ENCODE results near the gene CAMK1D.

Gene CAMK1D

GRCh38 chr10:12597176-12597575, 247.8 kb downstream of the CAMK1D start:
- no peak for DNase-seq (ENCODE audit: low spot score)

GRCh38 chr10:12597788-12598765, 248.7 kb downstream of the CAMK1D start:
- no peak for DNase-seq (ENCODE audit: low spot score)

GRCh38 chr10:12600652-12601051, 251.3 kb downstream of the CAMK1D start:
- no peak for DNase-seq (ENCODE audit: low spot score)

- DNase-seq (ENCODE audit: low spot score): no peak
Observed at GRCh38 chr10:12602521-12602920, 253.2 kb downstream of the CAMK1D start.

GRCh38 chr10:12603766-12604470, 254.6 kb downstream of the CAMK1D start:
- no peak for DNase-seq (ENCODE audit: low spot score)

GRCh38 chr10:12605580-12606405, 256.4 kb downstream of the CAMK1D start:
- DNase-seq (ENCODE audit: low spot score): peak; percentile 71

GRCh38 chr10:12606461-12606860, 257.1 kb downstream of the CAMK1D start:
- DNase-seq (ENCODE audit: low spot score): no peak

- no peak for DNase-seq (ENCODE audit: low spot score)
Observed at GRCh38 chr10:12608761-12609160, 259.4 kb downstream of the CAMK1D start.

- no peak for DNase-seq (ENCODE audit: low spot score)
Observed at GRCh38 chr10:12609435-12609834, 260.1 kb downstream of the CAMK1D start.

GRCh38 chr10:12613136-12613535, 263.8 kb downstream of the CAMK1D start:
- DNase-seq (ENCODE audit: low spot score): no peak

- no peak for DNase-seq (ENCODE audit: low spot score)
Observed at GRCh38 chr10:12614177-12614995, 265.0 kb downstream of the CAMK1D start.

GRCh38 chr10:12615296-12616220, 266.2 kb downstream of the CAMK1D start:
- DNase-seq (ENCODE audit: low spot score): no peak

GRCh38 chr10:12617191-12618175, 268.1 kb downstream of the CAMK1D start:
- DNase-seq (ENCODE audit: low spot score): no peak

GRCh38 chr10:12622016-12622415, 272.7 kb downstream of the CAMK1D start:
- DNase-seq (ENCODE audit: low spot score): no peak

- no peak for DNase-seq (ENCODE audit: low spot score)
Observed at GRCh38 chr10:12622691-12623090, 273.3 kb downstream of the CAMK1D start.

GRCh38 chr10:12625393-12626023, 276.2 kb downstream of the CAMK1D start:
- DNase-seq (ENCODE audit: low spot score): no peak

- DNase-seq (ENCODE audit: low spot score): no peak
Observed at GRCh38 chr10:12628153-12628552, 278.8 kb downstream of the CAMK1D start.

- DNase-seq (ENCODE audit: low spot score): no peak
Observed at GRCh38 chr10:12628964-12629766, 279.8 kb downstream of the CAMK1D start.
